H1 (cell line): ENCODE data around the gene TEX14. TPM values are rescaled to one million over a fixed set of nuclear protein-coding genes. Genes with fewer than 3 reads are reported as not detected.

Experiments
- CTCF ChIA-PET: fragments of 300-600 bp; sonication (Branson Sonifier 250); formaldehyde crosslinking; loops from one replicate; lab custom pipeline; 2021; ENCODE audit not compliant: partially characterized antibody; lab: Charles Lee
- POLR2A ChIA-PET: fragments of 300-600 bp; sonication (Branson Sonifier 250); formaldehyde crosslinking; loops from one replicate; lab custom pipeline; 2021; ENCODE audit warnings: inconsistent platforms; ENCODE audit not compliant: partially characterized antibody; lab: Charles Lee
- DNase-seq, 2 experiments: peaks; one replicate each; pipeline versions ENCODE4 v3.0.0 to v3.0.0-alpha.2; 2010 to 2022; ENCODE audit warnings: low spot score in 2 of 2, low read depth in 1 of 2, mixed read lengths in 1 of 2
- FAIRE-seq: peaks from 2 replicates; lab custom pipeline; 2011; peaks lifted over from hg19 to GRCh38; lab: Jason Lieb, UNC
- H2AFZ ChIP-seq: 2 replicates; pipeline ENCODE4 v1.8.1; 2012; ENCODE audit warnings: low read length, inconsistent platforms
- H2AK5ac ChIP-seq: 2 replicates; pipeline ENCODE4 v1.6.1; 2013; ENCODE audit warnings: low read depth, low read length
- H2BK120ac ChIP-seq: replicated peaks from 2 replicates; pipeline ENCODE3; 2013; ENCODE audit warnings: low read depth, low read length, inconsistent platforms
- H2BK12ac ChIP-seq: 2 replicates; pipeline ENCODE4 v1.6.1; 2013; ENCODE audit warnings: low read depth, low read length
- H2BK15ac ChIP-seq: 2 replicates; pipeline ENCODE4 v1.6.1; 2013; ENCODE audit warnings: low read length
- H2BK20ac ChIP-seq: 2 replicates; pipeline ENCODE4 v1.6.1; 2013; ENCODE audit warnings: low read length
- H2BK5ac ChIP-seq: 2 replicates; pipeline ENCODE4 v1.6.1; 2013; ENCODE audit warnings: low read depth, low read length
- H3K14ac ChIP-seq: 2 replicates; pipeline ENCODE4 v1.6.1; 2013; ENCODE audit warnings: inconsistent platforms; ENCODE audit not compliant: insufficient read length
- H3K18ac ChIP-seq: 2 replicates; pipeline ENCODE4 v1.6.1; 2013; ENCODE audit warnings: low read length; ENCODE audit errors: extremely low read depth
- H3K23ac ChIP-seq: 2 replicates; pipeline ENCODE4 v1.6.1; 2013; ENCODE audit warnings: inconsistent platforms; ENCODE audit not compliant: insufficient read length
- H3K23me2 ChIP-seq: 2 replicates; pipeline ENCODE4 v1.6.1; 2013; ENCODE audit warnings: low read depth, low read length
- H3K27ac ChIP-seq: 2 replicates; pipeline ENCODE4 v1.6.1; 2011; ENCODE audit warnings: low read depth, low read length, inconsistent platforms
- H3K27me3 ChIP-seq, 4 experiments: replicated peaks in 1 of 4; 1 replicate in 1 of 4; 2 replicates in 3 of 4; pipeline versions ENCODE4 v1.6.1 to v1.8.1; 2011 to 2013; ENCODE audit warnings: low read length in 3 of 4, mild to moderate bottlenecking in 3 of 4, inconsistent platforms in 2 of 4, mixed read lengths in 2 of 4, moderate library complexity in 1 of 4; ENCODE audit not compliant: control insufficient read depth in 3 of 4, insufficient read depth in 3 of 4; ENCODE audit errors: extremely low read depth in 1 of 4
- H3K36me3 ChIP-seq, 4 experiments: 2 replicates each; pipeline versions ENCODE4 v1.6.1 to v1.8.1; 2011 to 2013; ENCODE audit warnings: mild to moderate bottlenecking in 4 of 4, low read length in 3 of 4, moderate library complexity in 2 of 4, control low read depth in 1 of 4, inconsistent platforms in 1 of 4; ENCODE audit not compliant: insufficient read depth in 4 of 4, control insufficient read depth in 2 of 4
- H3K4ac ChIP-seq: replicated peaks from 2 replicates; pipeline ENCODE3; 2013; ENCODE audit warnings: low read length, low read depth, mixed read lengths, inconsistent platforms; ENCODE audit not compliant: insufficient read length
- H3K4me1 ChIP-seq, 4 experiments: replicated peaks in 1 of 4; 1 replicate in 1 of 4; 2 replicates in 3 of 4; pipeline versions ENCODE4 v1.6.1 to v1.8.1; 2011 to 2013; ENCODE audit warnings: low read length in 3 of 4, inconsistent platforms in 2 of 4, mixed read lengths in 1 of 4; ENCODE audit not compliant: insufficient read depth in 4 of 4, control insufficient read depth in 3 of 4
- H3K4me2 ChIP-seq, 2 experiments: 2 replicates each; pipeline versions ENCODE4 v1.6.1 to v1.8.1; 2011 to 2013; ENCODE audit warnings: low read depth in 2 of 2, low read length in 2 of 2, control low read depth in 1 of 2, inconsistent platforms in 1 of 2, mild to moderate bottlenecking in 1 of 2; ENCODE audit not compliant: insufficient read depth in 1 of 2
- H3K4me3 ChIP-seq, 4 experiments: fragments of 200-600, 300-600 bp in 1 of 4; sonication (generic), shearing (Covaris generic), sonication (Bioruptor Twin) in 1 of 4; 2 replicates each; pipeline versions ENCODE4 v1.5.1 to v1.8.1; 2011 to 2016; ENCODE audit warnings: low read length in 4 of 4, low read depth in 3 of 4, control low read depth in 2 of 4, inconsistent platforms in 2 of 4, mild to moderate bottlenecking in 2 of 4, mixed read lengths in 1 of 4, moderate library complexity in 1 of 4; ENCODE audit not compliant: insufficient read depth in 2 of 4; ENCODE audit errors: extremely low read depth in 1 of 4
- H3K56ac ChIP-seq: replicated peaks from 2 replicates; pipeline ENCODE3; 2013; ENCODE audit warnings: low read depth, mild to moderate bottlenecking, mixed read lengths, low read length, inconsistent platforms; ENCODE audit not compliant: insufficient read length
- H3K79me1 ChIP-seq: 2 replicates; pipeline ENCODE4 v1.6.1; 2013; ENCODE audit warnings: low read depth, low read length, control low read depth
- H3K79me2 ChIP-seq, 2 experiments: 2 replicates each; pipeline versions ENCODE4 v1.6.1 to v1.8.1; 2012 to 2013; ENCODE audit warnings: low read length in 2 of 2, mild to moderate bottlenecking in 2 of 2, inconsistent platforms in 1 of 2; ENCODE audit not compliant: insufficient read depth in 2 of 2, control insufficient read depth in 1 of 2
- H3K9ac ChIP-seq, 4 experiments: replicated peaks in 1 of 4; 1 replicate in 1 of 4; 2 replicates in 3 of 4; pipeline versions ENCODE4 v1.6.1 to v1.8.1; 2011 to 2013; ENCODE audit warnings: low read depth in 3 of 4, low read length in 3 of 4, control low read depth in 2 of 4, mild to moderate bottlenecking in 2 of 4, moderate library complexity in 2 of 4, inconsistent platforms in 1 of 4; ENCODE audit errors: extremely low read depth in 1 of 4
- H3K9me3 ChIP-seq, 2 experiments: 2 replicates each; pipeline versions ENCODE4 v1.6.1 to v1.8.1; 2012 to 2013; ENCODE audit warnings: mild to moderate bottlenecking in 2 of 2, moderate library complexity in 2 of 2, control low read depth in 1 of 2, inconsistent platforms in 1 of 2, low read depth in 1 of 2, low read length in 1 of 2, mixed read lengths in 1 of 2; ENCODE audit not compliant: insufficient read depth in 2 of 2
- H4K20me1 ChIP-seq, 2 experiments: replicated peaks in 1 of 2; 2 replicates each; pipeline versions ENCODE3 to v1.8.1; 2011 to 2013; ENCODE audit warnings: inconsistent platforms in 2 of 2, low read length in 2 of 2, mild to moderate bottlenecking in 1 of 2; ENCODE audit not compliant: insufficient read depth in 2 of 2, control insufficient read depth in 1 of 2
- H4K5ac ChIP-seq: 2 replicates; pipeline ENCODE4 v1.6.1; 2013; ENCODE audit warnings: low read length, low read depth, mixed read lengths, inconsistent platforms; ENCODE audit not compliant: insufficient read length
- H4K8ac ChIP-seq: 2 replicates; pipeline ENCODE4 v1.8.0; 2013; ENCODE audit warnings: mild to moderate bottlenecking, moderate library complexity, low read length, inconsistent platforms; ENCODE audit not compliant: insufficient read depth; ENCODE audit errors: extremely low read depth
- H4K91ac ChIP-seq: replicated peaks from 2 replicates; pipeline ENCODE3; 2013; ENCODE audit warnings: low read length, mixed read lengths, inconsistent platforms; ENCODE audit not compliant: insufficient read length
- POU5F1 ChIP-seq: IDR thresholded peaks from 2 replicates; pipeline ENCODE4 v1.6.1; 2011; ENCODE audit warnings: low read depth, mild to moderate bottlenecking, low read length, moderate library complexity
- RAD21 ChIP-seq, 2 experiments: IDR thresholded peaks in 1 of 2; conservative IDR thresholded peaks in 1 of 2; 2 replicates each; pipeline ENCODE4 v1.6.1; 2011; ENCODE audit warnings: low read depth in 2 of 2, low read length in 2 of 2, improper control_type of control experiment in 1 of 2, inconsistent platforms in 1 of 2, mild to moderate bottlenecking in 1 of 2, moderate library complexity in 1 of 2
- SIX5 ChIP-seq: IDR thresholded peaks from 2 replicates; pipeline ENCODE4 v1.6.1; 2011; ENCODE audit warnings: mild to moderate bottlenecking, low read depth, low read length
- SRF ChIP-seq: IDR thresholded peaks from 2 replicates; pipeline ENCODE4 v1.6.1; 2011; ENCODE audit warnings: mild to moderate bottlenecking, low read depth, low read length, moderate library complexity
- SUZ12 ChIP-seq: fragments of 200-600 bp; sonication (generic); IDR thresholded peaks from 2 replicates; pipeline ENCODE4 v1.6.1; 2012; ENCODE audit warnings: mild to moderate bottlenecking, inconsistent platforms, low read length, moderate library complexity, mixed read lengths
- YY1 ChIP-seq: IDR thresholded peaks from 2 replicates; pipeline ENCODE4 v1.6.1; 2011; ENCODE audit warnings: low read depth, mild to moderate bottlenecking, low read length
- WGBS, 2 experiments: shearing (Covaris generic) in 1 of 2; methylation state at CpG; one replicate each; pipeline versions ENCODE4 v1.1.6 to v1.1.7; 2013 to 2015; ENCODE audit warnings: low lambda C conversion rate in 2 of 2, mixed read lengths in 2 of 2, inconsistent platforms in 1 of 2, low coverage in 1 of 2, missing lambda C conversion rate in 1 of 2; ENCODE audit not compliant: insufficient replicate concordance in 2 of 2, insufficient coverage in 1 of 2, insufficient read length in 1 of 2; ENCODE audit errors: extremely low coverage in 1 of 2, missing lambda C conversion rate in 1 of 2; 5-methylcytosine and 5-hydroxymethylcytosine counted together
- polyA plus RNA-seq, 7 experiments: library from polyadenylated mRNA; depleted of rRNA in 3 of 7; stranded (reverse) in 5 of 7; unstranded in 2 of 7; fragments of >200 nt in 5 of 7; fragments of 200-250 nt in 2 of 7; gene quantifications; 1 replicate in 5 of 7; 2 replicates in 1 of 7; 4 replicates in 1 of 7; pipeline versions ENCODE4 v1.2.1 to v1.2.3, GENCODE V29; 2011 to 2013; ENCODE audit warnings: missing spikeins in 2 of 7, mixed read lengths in 2 of 7
- total RNA-seq: library from RNA; stranded (reverse); fragmentation: NEBNext Ultra II Directional; extraction: Animal tissue kit (Norgen Biotek cat#: 25700); gene quantifications from 2 replicates; pipeline ENCODE4 v1.2.1, GENCODE V29; 2021

TEX14 gene
- total and polyA plus RNA-seq, 2 of the 8 experiments (the other 6 are each of a cell fraction or from before 2014, with no cell fraction given): 0.83 to 2.5 TPM

DNA sequence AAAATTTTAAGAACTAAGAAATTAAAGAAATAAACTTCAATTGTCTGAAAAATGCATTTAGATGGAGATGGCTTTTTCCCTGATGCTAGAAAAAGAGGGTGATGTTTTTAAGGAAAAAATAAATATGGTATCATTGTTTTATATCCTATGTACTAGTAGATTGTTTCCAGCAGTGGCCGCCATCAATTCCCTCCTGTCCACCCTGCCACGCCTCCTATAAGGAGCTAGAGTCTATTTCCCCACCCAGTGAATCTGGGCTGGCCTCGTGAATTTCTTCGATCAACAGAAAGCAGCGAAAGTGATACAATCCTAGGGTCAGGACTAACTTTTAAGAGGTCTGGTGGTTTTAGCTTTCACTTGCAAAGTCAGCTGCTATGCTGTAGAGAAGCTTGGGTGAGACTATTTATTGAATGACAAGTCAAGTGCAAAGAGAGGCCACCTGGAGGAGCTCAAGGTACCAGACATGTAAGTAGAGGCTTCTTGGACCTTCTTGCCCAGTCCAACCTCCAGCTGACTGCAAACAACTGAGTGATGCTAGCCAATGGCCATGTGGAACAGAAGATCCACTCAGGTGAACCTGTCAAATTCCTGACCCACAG, 96.6 kb downstream of the TEX14 start:
- no peak overlapping the region for H4K8ac ChIP-seq
- H2AFZ ChIP-seq: no peak overlapping the region; the same call in 1 of the 2 replicates
- no peak overlapping the region for H2AK5ac ChIP-seq
- no peaks in the 10 kb centered on the region for H4K20me1 ChIP-seq
- no peak overlapping the region for H3K4ac ChIP-seq
- H4K5ac ChIP-seq: no peak overlapping the region
- no peak for FAIRE-seq
- no peaks in the 10 kb centered on the region for H3K79me2 ChIP-seq
- DNase-seq: no peak
- H3K4me1 ChIP-seq: no peaks in the 10 kb centered on the region
- no peaks in the 10 kb centered on the region for H3K79me1 ChIP-seq
- TF ChIP-seq RAD21 (IDR thresholded peaks at IDR 0.05 in 1 of 2, conservative IDR thresholded peaks at IDR 0.05 in 1 of 2; ENCODE audit: low read depth in 2 of 2, low read length in 2 of 2): peak; percentile 20 to 44
- no peak for TF ChIP-seq SRF
- no peak for TF ChIP-seq SIX5
- TF ChIP-seq POU5F1: no peak
- no peak for TF ChIP-seq YY1
- TF ChIP-seq SUZ12: no peak
- H3K4me2 ChIP-seq: no peak overlapping the region
- WGBS, 2 experiments: 82% methylated on average over 5 of the region's 5 CpGs; no CpG with 5 or more reads in 1 of the 2 experiments
- no peak overlapping the region for H3K23ac ChIP-seq
- H3K4me3 ChIP-seq: no peak overlapping the region
- H2BK15ac ChIP-seq: no peak overlapping the region
- ChIA-PET POLR2A (interaction anchor here (0.9 to 2.3 kb wide), 4 partner anchors 15 to 64 kb away, joined by 3 to 9 read pairs (median 4); no protein-coding TSS in a partner anchor), CTCF (interaction anchor here (0.5 to 4.2 kb wide), 16 partner anchors 9 to 1474 kb away, joined by 3 to 40 read pairs (median 4); no protein-coding TSS in a partner anchor)
- H3K9me3 ChIP-seq: no peaks in the 10 kb centered on the region
- no peak overlapping the region for H2BK5ac ChIP-seq
- H4K91ac ChIP-seq: no peak overlapping the region
- no peak overlapping the region for H3K27ac ChIP-seq
- no peak overlapping the region for H3K14ac ChIP-seq
- H3K56ac ChIP-seq: no peak overlapping the region
- no peaks in the 10 kb centered on the region for H3K23me2 ChIP-seq
- H3K27me3 ChIP-seq: no peaks in the 10 kb centered on the region; a peak in 1 of 7 replicates
- no peak overlapping the region for H3K9ac ChIP-seq
- no peaks in the 10 kb centered on the region for H3K36me3 ChIP-seq
- H2BK12ac ChIP-seq: no peak overlapping the region
- no peak overlapping the region for H3K18ac ChIP-seq
- H2BK20ac ChIP-seq: no peak overlapping the region
- no peak overlapping the region for H2BK120ac ChIP-seq
